ENCODE measurements around the gene EMD. TPM values are rescaled to one million over a fixed set of nuclear protein-coding genes. Genes with fewer than 3 reads are reported as not detected.

Gene EMD
- total RNA-seq, 1 experiment from 2014 or later = 115 TPM

- H4K20me1 ChIP-seq (ENCODE audit: control insufficient read depth, insufficient read depth, insufficient read length) = no peaks in the 10 kb centered on the region
- no CpG with 5 or more reads among the region's 23 CpGs for WGBS (ENCODE audit: extremely low coverage, insufficient read length, low lambda C conversion rate)
- H3K9me3 ChIP-seq (ENCODE audit: control insufficient read depth, low read depth, low read length) = no peaks in the 10 kb centered on the region
- peaks cover 2 to 22% of the 10 kb centered on the region in 2 experiments; a peak in 3 of 4 replicates for H3K4me1 Mint-ChIP-seq
- no peak overlapping the region for H3K27ac Mint-ChIP-seq
- no peak overlapping the region for H3K4ac ChIP-seq (ENCODE audit: low read depth, low read length)
- H3K9me3 Mint-ChIP-seq = peaks cover 40 to 48% of the 10 kb centered on the region in 2 experiments
- H3K4me3 Mint-ChIP-seq = peak overlapping the region; percentile 50 to 60
- H2BK20ac ChIP-seq (ENCODE audit: low read depth, low read length, poor library complexity, severe bottlenecking) = no peak overlapping the region
- H3K18ac ChIP-seq (ENCODE audit: insufficient read length, low read depth, low read length) = peak overlapping the region; percentile 68
- peak overlapping the region; percentile 1 for H3K4me2 ChIP-seq (ENCODE audit: insufficient read depth, insufficient read length, low read length)
- no peak overlapping the region for H4K5ac ChIP-seq (ENCODE audit: insufficient read length, low read depth, low read length)
- peaks cover 6 to 15% (median 10%) of the 10 kb centered on the region in 3 experiments for H3K36me3 Mint-ChIP-seq (ENCODE audit: insufficient read depth in 1 of 3, low read depth in 3 of 3)
- no peak overlapping the region for H2BK120ac ChIP-seq (ENCODE audit: low read depth, low read length, poor library complexity, severe bottlenecking)
- H3K14ac ChIP-seq (ENCODE audit: insufficient read depth, low read length) = no peak overlapping the region
- peak; percentile 93 for DNase-seq
- no peaks in the 10 kb centered on the region for H3K27me3 ChIP-seq (ENCODE audit: insufficient read depth, low read length)
- peaks cover 5% of the 10 kb centered on the region for H3K23me2 ChIP-seq (ENCODE audit: insufficient read length, low read depth, low read length, poor library complexity, severe bottlenecking)
- H2BK15ac ChIP-seq (ENCODE audit: low read depth, low read length) = no peak overlapping the region
- H4K91ac ChIP-seq (ENCODE audit: insufficient read length, low read depth, low read length) = no peak overlapping the region
- H3K27me3 Mint-ChIP-seq (ENCODE audit: low read depth) = peaks cover 3% of the 10 kb centered on the region; the same call in 1 of the 2 replicates
- no peak overlapping the region for H4K8ac ChIP-seq (replicated peaks; ENCODE audit: insufficient read length, low read depth, low read length)
- H2BK12ac ChIP-seq (ENCODE audit: insufficient read length, low read depth, low read length) = no peak overlapping the region
- no peak overlapping the region for H3T11ph ChIP-seq (ENCODE audit: low read length)
- H2AK5ac ChIP-seq (ENCODE audit: insufficient read length, low read length) = no peak overlapping the region
- no peak overlapping the region for H3K27ac ChIP-seq (ENCODE audit: insufficient read length, low read depth, low read length)
- H3K23ac ChIP-seq (ENCODE audit: insufficient read length, low read depth, low read length) = no peak overlapping the region
- TF ChIP-seq CTCF (conservative IDR thresholded peaks at IDR 0.05) = peak; percentile 75
- no peak overlapping the region for H3K9ac ChIP-seq (ENCODE audit: extremely low read depth, insufficient read length, low read length)
- no peak overlapping the region for H2AFZ ChIP-seq (ENCODE audit: low read length)
- H2BK5ac ChIP-seq (ENCODE audit: insufficient read length, low read length) = no peak overlapping the region
- H3K79me1 ChIP-seq (ENCODE audit: insufficient read depth, low read depth, low read length, poor library complexity, severe bottlenecking) = no peaks in the 10 kb centered on the region
- H3K4me1 ChIP-seq (ENCODE audit: insufficient read depth, low read length) = no peaks in the 10 kb centered on the region
- H3K56ac ChIP-seq (ENCODE audit: insufficient read length, low read depth, low read length) = no peak overlapping the region
- peaks cover 14% of the 10 kb centered on the region; the same call in 1 of the 2 replicates for H3K79me2 ChIP-seq (ENCODE audit: insufficient read depth, low read length)
Measured at GRCh38 chrX:154373340-154374306, 5.5 kb upstream of the EMD start.
